Endothelial cell of umbilical vein (primary cell): ENCODE measurements around the gene PLD2. TPM values are rescaled to one million over a fixed set of nuclear protein-coding genes. Genes with fewer than 3 reads are reported as not detected.

Experiments
- BruUV-seq: library from RNA; stranded (reverse); fragments of 400-500 nt; replicated peaks from 2 replicates; lab custom pipeline; 2021; lab: Mats Ljungman, UMichigan
- CTCF ChIA-PET: fragments of 300-600, 350-600 bp; sonication (Branson Sonifier 250); formaldehyde crosslinking; loops from one replicate; lab custom pipeline; 2021; ENCODE audit warnings: antibody characterized with exemption, inconsistent platforms; lab: Charles Lee
- POLR2A ChIA-PET: fragments of 300-600, 350-600 bp; sonication (Branson Sonifier 250); formaldehyde crosslinking; loops from one replicate; lab custom pipeline; 2021; ENCODE audit warnings: antibody characterized with exemption, inconsistent platforms; lab: Charles Lee
- DNase-seq: peaks from one replicate; pipeline ENCODE4 v3.0.0-alpha.2; 2011; ENCODE audit warnings: low read depth, low spot score
- FAIRE-seq: peaks from 2 replicates; lab custom pipeline; 2011; peaks lifted over from hg19 to GRCh38; lab: Jason Lieb, UNC
- H2AFZ ChIP-seq: 2 replicates; pipeline ENCODE4 v1.6.0; 2012; ENCODE audit warnings: low read depth, low read length, control low read depth, inconsistent platforms
- H3K27ac ChIP-seq: 2 replicates; pipeline ENCODE4 v1.5.1; 2011; ENCODE audit warnings: low read depth, mild to moderate bottlenecking, control low read depth, low read length, moderate library complexity; ENCODE audit not compliant: insufficient read depth
- H3K27me3 ChIP-seq, 2 experiments: 2 replicates each; pipeline versions ENCODE4 v1.6.0 to v1.6.1; 2011; ENCODE audit warnings: low read length in 2 of 2, mixed read lengths in 1 of 2; ENCODE audit not compliant: control insufficient read depth in 2 of 2, insufficient read depth in 2 of 2
- H3K36me3 ChIP-seq, 2 experiments: 2 replicates in 1 of 2; 3 replicates in 1 of 2; pipeline ENCODE4 v1.5.1; 2011; ENCODE audit warnings: low read length in 2 of 2, mild to moderate bottlenecking in 1 of 2, moderate library complexity in 1 of 2; ENCODE audit not compliant: control insufficient read depth in 2 of 2, insufficient read depth in 2 of 2; ENCODE audit errors: extremely low read depth in 1 of 2
- H3K4me1 ChIP-seq: 3 replicates; pipeline ENCODE4 v1.5.1; 2011; ENCODE audit warnings: mild to moderate bottlenecking, low read length; ENCODE audit not compliant: control insufficient read depth, insufficient read depth; ENCODE audit errors: extremely low read depth
- H3K4me2 ChIP-seq: 2 replicates; pipeline ENCODE4 v1.6.1; 2011; ENCODE audit warnings: low read length, control low read depth, mixed read lengths; ENCODE audit not compliant: insufficient read depth
- H3K4me3 ChIP-seq, 3 experiments: fragments of 200-600 bp in 1 of 3; sonication (generic), shearing (Covaris generic) in 1 of 3; replicated peaks in 1 of 3; 2 replicates each; pipeline ENCODE4 v1.5.1; 2011 to 2016; ENCODE audit warnings: control low read depth in 3 of 3, low read length in 3 of 3, mild to moderate bottlenecking in 2 of 3, inconsistent platforms in 1 of 3, low read depth in 1 of 3, moderate library complexity in 1 of 3; ENCODE audit not compliant: insufficient read depth in 1 of 3
- H3K79me2 ChIP-seq: 2 replicates; pipeline ENCODE4 v1.6.0; 2012; ENCODE audit warnings: low read length, inconsistent platforms; ENCODE audit not compliant: control insufficient read depth, insufficient read depth
- H3K9ac ChIP-seq: replicated peaks from 2 replicates; pipeline ENCODE3; 2011; ENCODE audit warnings: low read length, control low read depth; ENCODE audit not compliant: insufficient read depth; ENCODE audit errors: extremely low read depth
- H3K9me1 ChIP-seq: replicated peaks from 3 replicates; pipeline ENCODE4 v1.6.0; 2011; ENCODE audit warnings: mild to moderate bottlenecking, low read length; ENCODE audit not compliant: control insufficient read depth, insufficient read depth; ENCODE audit errors: extremely low read depth
- H3K9me3 ChIP-seq: replicated peaks from 2 replicates; pipeline ENCODE4 v1.5.1; 2012; ENCODE audit warnings: low read length, inconsistent platforms; ENCODE audit not compliant: control insufficient read depth, insufficient read depth
- H4K20me1 ChIP-seq: replicated peaks from 2 replicates; pipeline ENCODE3; 2011; ENCODE audit warnings: mild to moderate bottlenecking, low read length; ENCODE audit not compliant: control insufficient read depth, insufficient read depth; ENCODE audit errors: extremely low read depth
- EZH2 ChIP-seq: IDR thresholded peaks from 2 replicates; pipeline ENCODE4 v1.6.1; 2012; ENCODE audit warnings: borderline replicate concordance, low read depth, mild to moderate bottlenecking, moderate library complexity, low read length, inconsistent platforms; ENCODE audit not compliant: severe bottlenecking
- FOS ChIP-seq: IDR thresholded peaks from 2 replicates; pipeline ENCODE4 v1.6.1; 2011; ENCODE audit warnings: mild to moderate bottlenecking, low read length, moderate library complexity, borderline replicate concordance; ENCODE audit not compliant: insufficient read depth
- GATA2 ChIP-seq: IDR thresholded peaks from 2 replicates; pipeline ENCODE4 v1.7.0; 2011; ENCODE audit warnings: low read depth, mild to moderate bottlenecking, moderate library complexity, mixed read lengths, low read length; ENCODE audit not compliant: insufficient read length, insufficient read depth
- JUN ChIP-seq: IDR thresholded peaks from 2 replicates; pipeline ENCODE4 v1.6.1; 2011; ENCODE audit warnings: borderline replicate concordance, low read depth; ENCODE audit not compliant: insufficient read length, insufficient read depth
- MYC ChIP-seq: IDR thresholded peaks from one replicate; pipeline ENCODE4 v1.6.1; 2011; ENCODE audit warnings: mild to moderate bottlenecking, low read depth, low read length
- POLR2A ChIP-seq: IDR thresholded peaks from 2 replicates; pipeline ENCODE4 v1.6.1; 2012; ENCODE audit warnings: low read depth, mild to moderate bottlenecking, control low read depth, low read length
- POLR2AphosphoS5 ChIP-seq: IDR thresholded peaks from 2 replicates; pipeline ENCODE4 v1.6.1; 2012; ENCODE audit warnings: low read depth, mild to moderate bottlenecking, control low read depth, low read length, moderate library complexity; ENCODE audit not compliant: insufficient read depth
- dilution Hi-C: fragments of 300-500 bp; cut with MboI; formaldehyde crosslinking; loops from one replicate; pipeline ENCODE4 v1.15.0; 2019; ENCODE audit warnings: low sequenced_read_pairs; ENCODE audit not compliant: extremely low pct_ligation_motif_present
- intact Hi-C: fragments of 100-400 bp; cut with micrococcal nuclease; formaldehyde crosslinking; loops from one replicate; pipeline ENCODE4 v1.10.0; 2022
- polyA plus RNA-seq, 4 experiments: library from polyadenylated mRNA; depleted of rRNA in 3 of 4; stranded (reverse) in 3 of 4; unstranded in 1 of 4; fragments of >200 nt; gene quantifications; 2 replicates each; pipeline versions ENCODE4 v1.2.1 to v1.2.3, GENCODE V29; 2011 to 2012; ENCODE audit warnings: missing spikeins in 1 of 4
- total RNA-seq: library from RNA; stranded (reverse); gene quantifications from 2 replicates; pipeline ENCODE4 v1.2.3, GENCODE V29; 2021
- TF ChIP-seq, protein P1 (sequence below), 2 donors: IDR thresholded peaks; 1 replicate in 1 of 2; 2 replicates in 1 of 2; pipeline ENCODE4 v1.5.1; 2011; ENCODE audit warnings: low read length in 2 of 2, mild to moderate bottlenecking in 2 of 2, moderate library complexity in 2 of 2, control low read depth in 1 of 2, inconsistent platforms in 1 of 2, low read depth in 1 of 2; ENCODE audit not compliant: insufficient read depth in 1 of 2; ENCODE audit errors: extremely low read depth in 1 of 2
- TF ChIP-seq, protein P2 (sequence below): IDR thresholded peaks from 2 replicates; pipeline ENCODE4 v1.6.1; 2011; ENCODE audit not compliant: insufficient read depth, insufficient read length

The PLD2 gene
- total and polyA plus RNA-seq, 2 donors (not counting 3 experiments of a cell fraction or from before 2014, with no cell fraction given) = 52.3 to 54.7 TPM

DNA sequence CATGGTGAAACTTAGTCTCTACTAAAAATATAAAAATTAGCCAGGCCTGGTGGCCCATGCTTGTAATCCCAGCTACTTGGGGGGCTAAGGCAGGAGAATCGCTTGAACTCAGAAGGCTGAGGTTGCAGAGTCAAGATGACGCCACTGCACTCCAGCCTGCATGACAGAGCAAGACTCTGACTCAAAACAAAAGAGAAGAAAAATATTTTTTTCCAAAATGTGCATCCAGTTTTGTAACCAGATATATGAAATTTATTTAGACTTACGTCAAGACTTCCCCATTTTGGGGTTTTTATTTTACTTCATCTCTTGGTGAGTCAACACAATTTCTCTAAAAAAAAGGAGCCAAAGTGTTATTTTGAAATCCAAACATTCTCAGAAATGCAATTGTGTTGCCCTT, 40.8 kb upstream of the PLD2 start:
- BruUV-seq = no TSS peak
- CTCF ChIA-PET = interaction anchor here (1.4 kb wide), 1 partner anchor 18 kb away, joined by 3 read pairs; no protein-coding TSS in a partner anchor
- H3K9me3 ChIP-seq = no peaks in the 10 kb centered on the region
- H3K79me2 ChIP-seq = no peaks in the 10 kb centered on the region
- H3K4me1 ChIP-seq = no peaks in the 10 kb centered on the region
- no peak overlapping the region for H3K9ac ChIP-seq
- DNase-seq (no peak), FAIRE-seq (no peak)
- no peaks in the 10 kb centered on the region for H3K36me3 ChIP-seq
- dilution Hi-C loops (no loop called here), intact Hi-C loops (no loop called here)
- H3K4me3 ChIP-seq = no peak overlapping the region
- no peaks in the 10 kb centered on the region for H3K9me1 ChIP-seq
- H3K27me3 ChIP-seq = peaks cover 4 to 6% of the 10 kb centered on the region in 2 experiments
- TF ChIP-seq, protein P1, sequence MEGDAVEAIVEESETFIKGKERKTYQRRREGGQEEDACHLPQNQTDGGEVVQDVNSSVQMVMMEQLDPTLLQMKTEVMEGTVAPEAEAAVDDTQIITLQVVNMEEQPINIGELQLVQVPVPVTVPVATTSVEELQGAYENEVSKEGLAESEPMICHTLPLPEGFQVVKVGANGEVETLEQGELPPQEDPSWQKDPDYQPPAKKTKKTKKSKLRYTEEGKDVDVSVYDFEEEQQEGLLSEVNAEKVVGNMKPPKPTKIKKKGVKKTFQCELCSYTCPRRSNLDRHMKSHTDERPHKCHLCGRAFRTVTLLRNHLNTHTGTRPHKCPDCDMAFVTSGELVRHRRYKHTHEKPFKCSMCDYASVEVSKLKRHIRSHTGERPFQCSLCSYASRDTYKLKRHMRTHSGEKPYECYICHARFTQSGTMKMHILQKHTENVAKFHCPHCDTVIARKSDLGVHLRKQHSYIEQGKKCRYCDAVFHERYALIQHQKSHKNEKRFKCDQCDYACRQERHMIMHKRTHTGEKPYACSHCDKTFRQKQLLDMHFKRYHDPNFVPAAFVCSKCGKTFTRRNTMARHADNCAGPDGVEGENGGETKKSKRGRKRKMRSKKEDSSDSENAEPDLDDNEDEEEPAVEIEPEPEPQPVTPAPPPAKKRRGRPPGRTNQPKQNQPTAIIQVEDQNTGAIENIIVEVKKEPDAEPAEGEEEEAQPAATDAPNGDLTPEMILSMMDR (IDR thresholded peaks at IDR 0.05; ENCODE audit: extremely low read depth in 1 of 2, insufficient read depth in 1 of 2, low read depth in 1 of 2, low read length in 2 of 2) = no peak
- no peak for TF ChIP-seq POLR2A
- TF ChIP-seq JUN = no peak
- no peak for TF ChIP-seq GATA2
- no peak for TF ChIP-seq MYC
- TF ChIP-seq EZH2 = no peak
- no peak for TF ChIP-seq POLR2AphosphoS5
- TF ChIP-seq FOS = no peak
- TF ChIP-seq, protein P2, sequence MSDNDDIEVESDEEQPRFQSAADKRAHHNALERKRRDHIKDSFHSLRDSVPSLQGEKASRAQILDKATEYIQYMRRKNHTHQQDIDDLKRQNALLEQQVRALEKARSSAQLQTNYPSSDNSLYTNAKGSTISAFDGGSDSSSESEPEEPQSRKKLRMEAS = no peak
- no peak overlapping the region for H3K27ac ChIP-seq
- no peak overlapping the region for H3K4me2 ChIP-seq
- POLR2A ChIA-PET = no interaction called here
- no peak overlapping the region for H2AFZ ChIP-seq
- H4K20me1 ChIP-seq = no peaks in the 10 kb centered on the region
